Measurements from ENCODE around the gene APOB.
A peak's percentile ranks its signal among the peaks of the same experiment; 100 is the strongest.

APOB gene

GRCh38 chr2:21047141-21048009 is 3.5 kb upstream of the APOB start:
- DNase-seq (no peak), ATAC-seq (no peak)

DNA sequence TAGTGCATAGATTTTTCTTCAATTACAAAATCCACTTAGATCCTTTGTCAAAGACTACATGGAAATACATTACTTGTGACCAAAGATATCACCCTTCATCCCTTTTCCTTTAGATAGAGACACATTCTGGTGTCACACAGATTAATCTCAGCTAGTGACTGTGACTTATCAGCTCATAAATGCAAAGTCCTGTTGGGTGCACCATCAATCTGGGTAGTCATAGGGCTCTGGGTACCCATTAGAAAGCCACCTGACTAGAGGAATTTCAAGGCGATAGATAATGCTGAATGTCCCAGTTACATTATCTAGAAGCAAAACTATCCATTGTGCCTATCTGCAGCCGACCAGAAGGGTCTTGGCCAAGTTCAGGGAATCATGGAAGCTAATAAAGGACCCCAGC is 2.6 kb upstream of the APOB start:
- ATAC-seq = no peak
- no peak for DNase-seq

GRCh38 chr2:21044694-21045371 is 960 bp upstream of the APOB start:
- DNase-seq (no peak), ATAC-seq (no peak)

DNA sequence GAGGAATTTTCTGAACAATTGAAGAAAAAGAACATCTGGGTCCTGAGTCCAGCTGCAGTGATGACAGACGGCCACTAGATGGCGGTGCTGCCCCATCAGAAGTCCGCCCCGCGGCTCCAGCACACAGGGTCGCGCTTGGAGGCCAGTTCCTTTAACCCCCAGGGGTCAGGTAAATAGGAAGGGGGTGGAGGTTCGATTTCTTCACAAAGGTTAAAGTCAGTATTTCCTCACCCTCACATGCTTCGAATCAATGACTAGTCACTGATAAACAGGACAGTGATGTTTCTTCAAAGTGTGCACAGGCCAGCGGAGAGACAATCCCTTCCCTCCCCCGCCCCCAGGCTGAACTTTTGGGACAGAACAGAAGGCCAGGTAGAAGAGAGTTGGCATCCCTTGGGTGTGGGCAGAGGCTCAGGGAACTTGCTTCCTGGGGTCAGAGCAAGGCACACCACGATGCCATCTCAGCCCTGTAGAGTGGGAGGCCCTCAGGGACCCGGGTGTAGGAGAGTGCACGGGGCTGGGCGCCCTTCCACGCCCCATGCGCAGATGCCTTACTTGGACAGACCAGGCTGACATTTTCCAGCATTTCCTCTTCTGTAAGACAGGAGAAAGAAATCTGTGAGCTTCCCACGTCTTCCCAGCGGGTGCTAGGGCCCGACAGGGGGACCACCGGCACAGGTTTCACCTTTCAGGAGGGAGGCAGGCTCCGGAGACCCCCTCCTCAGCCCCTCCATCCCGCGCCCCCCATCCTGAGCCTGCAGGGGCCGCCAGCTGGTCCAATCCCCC is 722 bp downstream of the APOB start:
- ATAC-seq (peak; percentile 50), DNase-seq (peak; percentile 65)

DNA sequence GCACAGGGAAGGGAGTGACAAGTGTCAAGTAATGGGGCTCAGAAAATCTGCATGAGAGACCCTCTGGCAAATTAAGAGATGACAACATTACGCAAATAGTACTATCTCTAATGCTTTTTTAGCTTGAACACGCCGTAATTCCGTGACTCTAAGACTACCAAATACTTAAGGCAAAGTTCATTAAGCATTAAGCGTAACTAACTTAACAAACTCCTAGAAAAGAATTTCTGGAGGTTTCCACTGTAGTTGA is 1.2 kb downstream of the APOB start:
- DNase-seq = no peak
- no peak for ATAC-seq

DNA sequence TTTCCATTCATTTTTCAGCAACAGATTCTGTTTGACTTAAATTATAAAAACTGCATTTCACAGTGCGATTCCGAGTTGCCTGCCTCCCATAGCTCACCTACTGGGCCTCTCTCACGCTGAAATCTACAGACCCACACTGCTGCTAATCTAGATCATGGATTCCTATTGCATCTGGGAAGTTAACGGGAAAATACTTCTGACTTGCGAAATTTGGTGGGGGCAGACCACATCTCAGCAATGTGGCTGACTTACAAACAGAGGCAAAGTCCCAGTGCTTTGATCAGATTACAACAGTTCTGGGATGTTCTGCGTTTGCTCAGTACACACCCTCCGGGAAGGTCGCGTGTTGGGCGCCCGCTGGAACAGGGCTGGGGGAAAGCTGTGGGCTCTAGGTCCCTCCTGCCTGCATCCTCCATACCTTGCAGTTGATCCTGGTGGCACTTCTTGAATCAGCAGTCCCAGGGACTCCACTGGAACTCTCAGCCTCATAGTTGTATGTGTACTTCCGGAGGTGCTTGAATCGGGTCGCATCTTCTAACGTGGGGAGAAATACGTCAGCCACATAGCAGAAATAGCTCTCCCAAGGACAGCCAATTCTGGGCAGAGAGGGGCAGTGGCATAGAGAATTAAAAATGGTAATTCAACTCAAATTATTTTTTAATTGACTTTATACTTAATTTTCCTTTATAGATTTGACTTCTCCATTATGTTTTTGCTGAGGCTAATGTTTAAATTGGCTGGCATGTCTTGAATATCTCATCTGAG is 1.7 kb downstream of the APOB start:
- DNase-seq = no peak
- no peak for ATAC-seq

- ATAC-seq = no peak
- no peak for DNase-seq
These were observed 2.4 kb downstream of the APOB start for GRCh38 chr2:21041462-21041861.

- ATAC-seq (no peak), DNase-seq (no peak)
These were observed 3.1 kb downstream of the APOB start for GRCh38 chr2:21040468-21041377.

DNA sequence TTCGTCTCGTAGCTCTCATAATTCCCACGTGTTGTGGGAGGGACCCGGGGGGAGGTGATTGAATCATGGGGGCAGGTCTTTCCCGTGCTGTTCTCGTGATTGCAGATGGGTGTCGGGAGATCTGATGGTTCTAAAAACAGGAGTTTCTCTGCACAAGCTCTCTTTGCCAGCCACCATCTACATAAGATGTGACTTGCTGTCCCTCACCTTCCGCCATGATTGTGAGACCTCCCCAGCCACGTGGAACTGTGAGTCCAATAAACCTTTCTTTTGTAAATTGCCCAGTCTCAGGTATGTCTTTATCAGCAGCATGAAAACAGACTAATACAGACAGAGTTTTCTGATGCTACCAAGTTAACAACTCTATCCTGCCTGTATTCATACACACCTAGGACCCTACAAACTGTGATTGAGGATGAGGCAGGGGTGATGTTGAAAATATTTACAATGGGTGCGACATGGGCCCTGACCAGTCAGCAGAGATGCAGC is 3.9 kb downstream of the APOB start:
- ATAC-seq = no peak

DNA sequence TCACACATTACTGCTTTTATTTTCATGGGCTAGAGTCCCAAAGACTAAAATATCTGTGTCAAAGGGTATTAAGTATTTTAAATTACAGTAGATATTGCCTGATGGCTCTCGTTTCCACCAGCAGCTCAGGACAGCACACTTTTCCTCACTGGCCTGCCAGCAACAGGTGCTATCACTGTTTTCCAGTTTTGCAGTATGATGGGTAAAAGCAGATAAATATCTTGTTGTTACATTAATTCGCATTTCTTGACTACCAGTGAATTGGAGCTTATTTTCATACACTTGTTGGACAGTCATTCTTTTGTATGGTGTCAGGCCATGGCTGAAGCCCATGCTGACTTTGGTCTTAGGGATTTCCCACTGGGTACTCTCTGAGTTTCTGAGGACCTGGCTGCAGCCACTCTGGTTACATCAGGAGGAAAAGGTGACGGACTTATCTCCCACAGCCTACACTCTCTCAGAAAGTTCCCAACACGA is 4.8 kb downstream of the APOB start:
- no peak for ATAC-seq
- DNase-seq = no peak

More for the DNA sequence above, 3.9 kb downstream of the APOB start:
- no peak for DNase-seq

DNA sequence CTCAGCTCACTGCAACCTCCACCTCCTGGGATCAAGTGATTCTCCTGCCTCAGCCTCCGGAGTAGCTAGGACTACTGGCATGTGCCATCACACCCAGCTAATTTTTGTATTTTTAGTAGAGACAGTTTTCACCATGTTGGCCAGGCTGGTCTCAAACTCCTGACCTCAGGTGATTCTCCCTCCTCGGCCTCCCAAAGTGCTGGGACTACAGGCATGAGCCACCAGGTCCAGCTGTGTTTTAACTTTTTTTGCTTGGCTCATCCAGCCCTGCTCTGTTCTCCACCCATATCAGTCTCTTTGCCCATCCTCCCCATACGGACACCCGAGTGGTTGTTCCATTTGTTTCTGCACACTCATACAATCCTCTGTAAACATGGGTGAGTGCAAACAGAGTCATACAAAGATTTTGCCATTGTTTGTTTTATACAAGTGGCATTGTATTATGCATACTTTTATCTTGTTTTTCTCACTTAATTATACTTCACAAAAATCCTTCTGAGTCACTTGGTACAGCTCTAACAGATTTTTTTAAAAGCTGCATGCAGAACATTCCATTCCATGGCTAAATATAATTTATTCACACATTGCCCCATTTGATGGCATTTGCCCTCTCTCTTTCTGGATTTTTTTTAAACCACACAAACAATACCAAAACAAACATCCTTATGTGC is 5.3 kb downstream of the APOB start:
- ATAC-seq = no peak
- no peak for DNase-seq

- ATAC-seq = no peak
- DNase-seq = no peak
These were observed 6.2 kb downstream of the APOB start for GRCh38 chr2:21037671-21038108.

DNA sequence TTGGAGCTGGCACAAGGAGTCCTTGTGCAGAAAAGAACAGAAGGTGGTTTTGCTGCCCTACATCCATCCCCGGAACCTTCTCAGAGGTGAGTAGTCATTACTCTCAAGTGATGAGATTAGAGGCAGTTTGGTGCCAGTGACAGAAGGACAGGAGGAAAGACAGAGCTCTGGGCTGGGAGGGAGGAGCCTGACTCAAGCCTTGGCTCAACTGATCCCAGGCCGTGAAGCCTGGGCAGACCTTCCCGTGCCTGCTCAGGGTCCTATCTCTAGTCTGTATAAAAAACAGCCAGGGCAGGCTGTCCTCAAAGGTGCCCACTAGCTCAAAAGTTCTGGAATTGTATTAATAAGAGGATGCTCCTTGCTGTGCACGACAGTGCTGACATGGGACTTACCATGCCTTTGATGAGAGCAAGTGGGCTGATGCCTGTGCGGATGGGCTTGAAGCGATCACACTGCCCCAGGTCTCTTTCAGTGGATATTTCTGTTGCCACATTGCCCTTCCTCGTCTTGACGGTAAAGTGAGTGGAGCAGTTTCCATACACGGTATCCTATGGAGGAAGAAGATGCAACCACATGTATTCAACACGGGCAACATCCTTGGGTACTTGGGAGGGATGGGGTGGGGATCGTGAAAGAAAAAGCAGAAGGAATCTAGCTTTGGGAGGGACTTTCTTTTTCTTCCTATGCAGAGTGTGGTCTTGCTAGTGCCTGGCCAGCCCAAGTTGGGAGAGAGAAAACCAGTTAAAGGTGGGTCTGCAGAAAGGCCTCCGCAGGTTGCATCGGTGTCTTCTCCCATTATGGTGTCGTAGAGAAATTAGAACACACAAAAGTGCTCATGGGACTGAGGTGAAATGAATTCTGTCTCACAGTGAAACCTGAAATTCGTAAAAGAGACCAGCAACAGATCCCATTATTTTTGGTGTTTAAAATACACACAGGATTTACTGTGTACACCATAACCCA is 6.9 kb downstream of the APOB start:
- DNase-seq (no peak), ATAC-seq (no peak)

DNA sequence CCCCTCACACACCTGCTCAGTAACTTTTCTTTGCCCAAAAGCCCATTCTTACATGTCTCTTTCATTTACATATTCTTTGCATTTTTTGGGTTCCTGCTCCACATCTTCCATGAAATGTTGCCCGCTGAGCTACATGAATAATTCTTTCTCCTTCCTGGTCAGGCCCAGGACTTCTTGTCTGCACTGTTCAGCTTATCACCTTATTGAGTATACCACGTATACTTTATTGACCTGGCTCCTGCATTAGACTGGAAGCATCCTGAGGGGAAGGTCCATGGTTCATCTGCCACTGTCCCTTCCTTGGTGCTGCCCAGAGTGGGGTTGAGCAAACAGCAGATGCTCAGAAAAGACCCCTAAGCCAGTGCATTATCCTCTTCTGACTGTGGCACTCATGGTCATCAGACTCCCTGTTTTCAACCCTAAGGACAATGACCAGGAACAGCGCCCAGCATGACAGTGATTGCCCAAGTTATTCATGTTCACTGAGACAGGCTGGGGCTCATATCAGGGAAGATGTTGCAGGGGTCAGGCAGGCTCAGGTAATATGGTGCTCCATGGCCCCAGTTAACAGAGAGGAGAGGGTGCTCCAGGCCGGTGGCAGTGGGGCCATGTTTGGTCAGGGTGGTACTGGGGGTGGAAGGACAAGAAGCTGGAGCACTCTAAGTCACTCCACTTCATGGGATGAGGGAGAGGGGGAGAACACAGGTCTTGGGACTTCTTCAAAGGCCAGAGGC is 7.7 kb downstream of the APOB start:
- DNase-seq = no peak
- ATAC-seq = no peak

DNA sequence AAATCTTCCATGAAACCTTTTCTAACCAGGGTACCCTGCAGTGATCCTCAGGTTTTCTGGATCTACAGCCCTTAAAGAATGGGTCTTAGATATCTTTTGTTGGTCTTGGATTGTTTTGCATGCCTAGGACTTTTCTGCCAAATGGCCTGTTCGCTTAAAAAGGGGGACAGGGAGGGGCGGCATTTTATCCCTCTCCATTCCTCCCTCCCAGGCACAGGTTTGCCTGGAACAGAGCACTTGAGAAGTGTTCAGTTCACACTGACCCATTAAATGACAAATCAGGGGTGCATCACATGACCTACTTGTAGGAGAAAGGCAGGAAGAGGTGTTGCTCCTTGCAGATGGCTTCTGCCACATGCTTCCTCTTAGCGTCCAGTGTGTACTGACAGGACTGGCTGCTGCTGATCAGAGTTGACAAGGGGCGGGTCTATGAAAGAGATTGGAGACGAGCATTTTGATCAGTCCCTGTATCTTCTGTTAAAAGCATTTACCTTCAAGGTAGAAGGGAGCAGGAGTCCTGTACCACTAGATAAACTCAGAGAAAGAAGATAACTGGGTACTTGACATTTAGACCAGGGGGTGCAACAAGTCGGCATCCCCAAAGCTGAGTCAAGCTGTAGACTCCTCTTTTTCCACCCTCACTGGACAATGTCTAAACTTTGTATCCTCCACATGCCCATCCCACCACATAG is 8.4 kb downstream of the APOB start:
- ATAC-seq = no peak

DNA sequence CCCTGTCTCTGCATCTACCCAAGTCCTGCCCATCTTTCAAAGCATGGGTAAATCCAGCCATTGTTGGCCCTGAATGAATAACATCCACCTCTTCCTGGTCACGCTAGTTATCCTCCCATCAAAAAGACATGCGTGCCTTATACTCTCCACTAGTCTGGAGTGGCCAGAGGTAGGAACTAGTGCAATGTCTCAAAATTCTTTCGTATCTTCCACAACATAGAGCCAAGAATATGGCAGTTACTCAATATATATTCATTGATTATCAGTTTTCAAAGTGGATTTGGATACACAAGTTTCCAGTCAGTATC is 8.9 kb downstream of the APOB start:
- ATAC-seq (no peak), DNase-seq (no peak)

More for the DNA sequence above, 8.4 kb downstream of the APOB start:
- no peak for DNase-seq

DNA sequence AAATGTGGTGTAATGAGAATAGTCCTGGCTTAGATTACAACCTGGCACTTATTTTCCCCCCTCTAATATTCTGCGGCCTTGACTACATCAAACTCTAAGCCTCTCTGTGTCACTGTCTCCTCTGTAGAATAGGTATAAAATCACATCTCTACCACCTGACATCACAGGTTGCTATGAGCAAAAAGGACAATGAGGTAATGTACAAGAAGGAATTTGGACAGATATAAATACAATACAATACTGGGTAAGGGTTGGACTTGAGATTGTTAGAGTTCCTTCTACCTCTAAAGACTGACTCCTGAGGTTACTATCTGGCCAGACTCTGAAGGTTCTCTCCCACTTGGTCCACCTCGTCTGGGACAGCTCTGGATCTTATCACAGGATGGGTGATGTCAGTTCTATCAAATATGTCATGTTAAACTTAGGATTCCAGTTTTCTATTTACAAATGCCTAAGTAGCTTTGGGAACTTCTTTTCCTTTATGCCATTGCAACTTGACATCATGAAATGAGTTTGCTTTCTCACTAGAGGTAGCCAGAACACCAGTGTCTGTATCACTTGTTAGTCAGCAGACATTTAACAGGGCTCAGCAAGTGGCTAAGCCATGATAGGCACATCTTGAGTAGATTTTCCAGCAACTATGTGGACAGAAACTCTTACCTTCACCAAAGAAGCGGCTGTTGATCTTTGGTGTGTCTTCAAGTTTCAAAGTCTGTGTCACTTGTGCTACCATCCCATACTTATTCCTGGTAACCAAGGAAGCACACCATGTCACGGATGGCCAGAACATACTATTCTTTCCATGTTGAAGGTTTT is 9.5 kb downstream of the APOB start:
- no peak for ATAC-seq

More for the DNA sequence above, 9.5 kb downstream of the APOB start:
- no peak for DNase-seq
